Prostate gland (tissue), 2 donors: ENCODE data around the gene TPH2. TPM values are rescaled to one million over a fixed set of nuclear protein-coding genes. Genes with fewer than 3 reads are reported as not detected.

ENCODE experiments used
- DNase-seq: peaks from one replicate; pipeline ENCODE4 v3.0.0-alpha.2; 2019; ENCODE audit warnings: low spot score
- H3K27ac ChIP-seq, 2 donors: fragments of 200-600 bp; sonication (generic); 2 replicates each; pipeline ENCODE4 v1.5.1; 2017 to 2019
- H3K27me3 ChIP-seq: fragments of 200-600 bp; sonication (generic); replicated peaks from 2 replicates; pipeline ENCODE4 v1.5.1; 2019; ENCODE audit not compliant: insufficient read depth
- H3K36me3 ChIP-seq, 2 donors: fragments of 200-600 bp; sonication (generic); 1 replicate in 1 of 2; 2 replicates in 1 of 2; pipeline versions ENCODE4 v1.5.1 to v1.8.1; 2017 to 2019
- H3K4me1 ChIP-seq: fragments of 200-600 bp; sonication (generic); replicated peaks from 2 replicates; pipeline ENCODE4 v1.5.1; 2019
- H3K4me3 ChIP-seq, 2 donors: fragments of 200-600 bp; sonication (generic); 2 replicates each; pipeline ENCODE4 v1.5.1; 2017 to 2019
- H3K9me3 ChIP-seq: fragments of 200-600 bp; sonication (generic); 2 replicates; pipeline ENCODE4 v1.5.1; 2017
- CTCF ChIP-seq, 4 experiments: fragments of 200-600 bp in 2 of 4; fragments of 450-650 bp in 2 of 4; sonication (generic) in 2 of 4; IDR thresholded peaks; 1 replicate in 3 of 4; 2 replicates in 1 of 4; pipeline ENCODE4 v1.5.1; 2016 to 2019; ENCODE audit warnings: antibody characterized with exemption in 4 of 4, mild to moderate bottlenecking in 2 of 4, moderate library complexity in 2 of 4
- POLR2A ChIP-seq: fragments of 450-650 bp; IDR thresholded peaks from one replicate; pipeline ENCODE4 v1.6.1; 2016; ENCODE audit warnings: antibody characterized with exemption, mild to moderate bottlenecking
- POLR2AphosphoS5 ChIP-seq: sonication (generic); formaldehyde crosslinking; IDR thresholded peaks from one replicate; pipeline ENCODE4 v1.6.1; 2017; ENCODE audit warnings: antibody characterized with exemption
- WGBS: methylation state at CpG from one replicate; pipeline ENCODE4 v1.1.5; 2018; 5-methylcytosine and 5-hydroxymethylcytosine counted together
- intact Hi-C: fragments of 100-400 bp; cut with DNase I; formaldehyde crosslinking; loops from one replicate; pipeline ENCODE4 v1.14.2; 2022
- total RNA-seq, 2 donors: library from RNA; depleted of rRNA; stranded (reverse); fragments of >200 nt; gene quantifications; one replicate each; pipeline ENCODE4 v1.1.0, GENCODE V29; 2016

The TPH2 gene
- total RNA-seq, 2 donors from 2014 or later = not detected

GRCh38 chr12:72075891-72076557 lies 137.4 kb downstream of the TPH2 start:
- DNase-seq = no peak
- TF ChIP-seq POLR2A (no peak), POLR2AphosphoS5 (no peak), CTCF (IDR thresholded peaks at IDR 0.05) (no peak)
- Histone ChIP-seq H3K4me1 (no peaks in the 10 kb centered on the region), H3K27ac (no peak overlapping the region), H3K9me3 (no peaks in the 10 kb centered on the region), H3K4me3 (no peak overlapping the region), H3K36me3 (no peaks in the 10 kb centered on the region), H3K27me3 (no peaks in the 10 kb centered on the region)
- 90% methylated on average over 9 of the region's 9 CpGs for WGBS
- intact Hi-C loops = no loop called here

GRCh38 chr12:72076558-72076915 lies 137.9 kb downstream of the TPH2 start:
- WGBS = 77% methylated on average over 3 of the region's 3 CpGs

GRCh38 chr12:72077111-72077820 lies 138.6 kb downstream of the TPH2 start:
- Histone ChIP-seq H3K27ac (no peak overlapping the region), H3K36me3 (no peaks in the 10 kb centered on the region), H3K4me1 (no peaks in the 10 kb centered on the region), H3K27me3 (no peaks in the 10 kb centered on the region), H3K9me3 (no peaks in the 10 kb centered on the region), H3K4me3 (no peak overlapping the region)
- DNase-seq = no peak
- intact Hi-C loops = no loop called here
- TF ChIP-seq POLR2AphosphoS5 = no peak
- no peak for TF ChIP-seq POLR2A
- TF ChIP-seq CTCF (IDR thresholded peaks at IDR 0.05) = no peak
- 58% methylated on average over 5 of the region's 5 CpGs for WGBS

More at GRCh38 chr12:72076558-72076915, 137.9 kb downstream of the TPH2 start:
- Histone ChIP-seq H3K27ac (no peak overlapping the region), H3K4me3 (no peak overlapping the region), H3K36me3 (no peaks in the 10 kb centered on the region), H3K9me3 (no peaks in the 10 kb centered on the region), H3K27me3 (no peaks in the 10 kb centered on the region), H3K4me1 (no peaks in the 10 kb centered on the region)
- no peak for DNase-seq
- no peak for TF ChIP-seq POLR2AphosphoS5
- no peak for TF ChIP-seq POLR2A
- TF ChIP-seq CTCF (IDR thresholded peaks at IDR 0.05) = no peak
- intact Hi-C loops = no loop called here

GRCh38 chr12:72081777-72082176 lies 143.1 kb downstream of the TPH2 start:
- no peak overlapping the region for H3K27ac ChIP-seq
- H3K9me3 ChIP-seq = no peaks in the 10 kb centered on the region
- DNase-seq = no peak
- H3K27me3 ChIP-seq = no peaks in the 10 kb centered on the region
- H3K4me1 ChIP-seq = no peaks in the 10 kb centered on the region
- WGBS = 41% methylated on average over 2 of the region's 2 CpGs
- no peak for TF ChIP-seq POLR2AphosphoS5
- no peak for TF ChIP-seq CTCF (IDR thresholded peaks at IDR 0.05)
- no peak for TF ChIP-seq POLR2A
- no peaks in the 10 kb centered on the region for H3K36me3 ChIP-seq
- H3K4me3 ChIP-seq = no peak overlapping the region
- intact Hi-C loops = no loop called here

Other genes starting within 250 kb of the TPH2 start
- 10 to 100 TPM; 20.8 to 23.7 TPM for gene RAB21, start 184.0 kb upstream of the TPH2 start, total RNA-seq
- 10 to 100 TPM; 41.2 to 42.1 TPM for gene TBC1D15, start 99.1 kb upstream of the TPH2 start, total RNA-seq